Spleen (tissue), 11 donors: Measurements from ENCODE around the gene CIC. TPM values are rescaled to one million over a fixed set of nuclear protein-coding genes. Genes with fewer than 3 reads are reported as not detected.

Source experiments
- DNase-seq: peaks from one replicate; pipeline ENCODE4 v3.0.0-alpha.2; 2020
- H3K27ac ChIP-seq, 8 donors: fragments of 200-600 bp; sonication (generic) in 7 of 8; 1 replicate in 4 of 8; 2 replicates in 4 of 8; pipeline versions ENCODE4 v1.5.0 to v1.8.0; 2016 to 2021; ENCODE audit warnings: inconsistent platforms in 4 of 8, mild to moderate bottlenecking in 4 of 8, moderate library complexity in 1 of 8
- H3K27me3 ChIP-seq, 7 donors: fragments of 200-600 bp; sonication (generic) in 6 of 7; replicated peaks in 1 of 7; 1 replicate in 4 of 7; 2 replicates in 3 of 7; pipeline versions ENCODE4 v1.5.0 to v1.8.0; 2016 to 2021; ENCODE audit warnings: inconsistent platforms in 3 of 7, mild to moderate bottlenecking in 1 of 7
- H3K36me3 ChIP-seq, 6 donors: fragments of 200-600 bp; sonication (generic) in 5 of 6; 1 replicate in 4 of 6; 2 replicates in 2 of 6; pipeline versions ENCODE4 v1.5.0 to v1.8.0; 2016 to 2021; ENCODE audit warnings: inconsistent platforms in 2 of 6
- H3K4me1 ChIP-seq, 6 donors: fragments of 200-600 bp; sonication (generic) in 5 of 6; 1 replicate in 3 of 6; 2 replicates in 3 of 6; pipeline versions ENCODE4 v1.5.0 to v1.8.0; 2016 to 2021; ENCODE audit warnings: inconsistent platforms in 3 of 6
- H3K4me3 ChIP-seq, 8 donors: fragments of 200-600 bp; sonication (generic) in 7 of 8; 1 replicate in 4 of 8; 2 replicates in 4 of 8; pipeline versions ENCODE4 v1.5.0 to v1.8.0; 2016 to 2021; ENCODE audit warnings: inconsistent platforms in 4 of 8, mild to moderate bottlenecking in 4 of 8, moderate library complexity in 2 of 8
- H3K9me3 ChIP-seq, 8 donors: fragments of 200-600 bp; sonication (generic) in 7 of 8; 1 replicate in 4 of 8; 2 replicates in 4 of 8; pipeline versions ENCODE4 v1.5.0 to v1.8.0; 2016 to 2021; ENCODE audit warnings: inconsistent platforms in 4 of 8
- POLR2A ChIP-seq, 3 donors: fragments of 450-650 bp; IDR thresholded peaks; one replicate each; pipeline ENCODE4 v1.5.1; 2017; ENCODE audit warnings: antibody characterized with exemption in 3 of 3, mild to moderate bottlenecking in 1 of 3
- POLR2AphosphoS5 ChIP-seq, 3 donors: sonication (generic); formaldehyde crosslinking; IDR thresholded peaks; one replicate each; pipeline ENCODE4 v1.5.1; 2017; ENCODE audit warnings: antibody characterized with exemption in 3 of 3
- WGBS, 5 donors: extraction: QIAGEN DNeasy Blood & Tissue Kit in 3 of 5; methylation state at CpG; one replicate each; pipeline versions ENCODE4 v1.1.5 to v1.1.7; 2013 to 2018; 5-methylcytosine and 5-hydroxymethylcytosine counted together
- intact Hi-C: fragments of 100-400 bp; cut with DNase I; formaldehyde crosslinking; loops from one replicate; pipeline ENCODE4 v1.15.0; 2023; ENCODE audit warnings: low total_unique reads
- polyA plus RNA-seq, 3 donors: library from polyadenylated mRNA; stranded (reverse); fragments of 200-250 nt; gene quantifications; one replicate each; pipeline ENCODE4 v1.2.1, GENCODE V29; 2013
- total RNA-seq, 7 donors: library from RNA; depleted of rRNA in 3 of 7; stranded (reverse); fragments of >200 nt in 3 of 7; fragmentation: NEBNext Ultra II Directional in 4 of 7; extraction: Animal tissue kit (Norgen Biotek cat#: 25700) in 4 of 7; gene quantifications; one replicate each; pipeline versions ENCODE4 v1.1.0 to v1.2.1, GENCODE V29; 2016 to 2021
- TF ChIP-seq, protein P1 (sequence below), 11 experiments: fragments of 200-600 bp in 7 of 11; fragments of 450-650 bp in 4 of 11; sonication (generic) in 4 of 11; IDR thresholded peaks in 8 of 11; conservative IDR thresholded peaks in 3 of 11; 1 replicate in 7 of 11; 2 replicates in 4 of 11; pipeline versions ENCODE4 v1.4.0 to v1.8.0; 2016 to 2021; ENCODE audit warnings: antibody characterized with exemption in 11 of 11, inconsistent platforms in 4 of 11, mild to moderate bottlenecking in 1 of 11
- donor health status: healthy with polysubstance abuse.
- donor health status: DM: no; HTN: no; CAD: no; lungs with moderate emphysema.
- donor health status: DM: no; HTN: no; CAD: no.
- donor health status: Bipolar disorder and iron deficiency.
- donor health status: healthy.
- donor health status: DM: no; HTN: no; CAD: no.
- donor health status: DM: yes; HTN: yes; CAD: no.

Gene CIC
- total and polyA plus RNA-seq, 10 donors = 12.5 to 100 (median 69.8) TPM

DNA sequence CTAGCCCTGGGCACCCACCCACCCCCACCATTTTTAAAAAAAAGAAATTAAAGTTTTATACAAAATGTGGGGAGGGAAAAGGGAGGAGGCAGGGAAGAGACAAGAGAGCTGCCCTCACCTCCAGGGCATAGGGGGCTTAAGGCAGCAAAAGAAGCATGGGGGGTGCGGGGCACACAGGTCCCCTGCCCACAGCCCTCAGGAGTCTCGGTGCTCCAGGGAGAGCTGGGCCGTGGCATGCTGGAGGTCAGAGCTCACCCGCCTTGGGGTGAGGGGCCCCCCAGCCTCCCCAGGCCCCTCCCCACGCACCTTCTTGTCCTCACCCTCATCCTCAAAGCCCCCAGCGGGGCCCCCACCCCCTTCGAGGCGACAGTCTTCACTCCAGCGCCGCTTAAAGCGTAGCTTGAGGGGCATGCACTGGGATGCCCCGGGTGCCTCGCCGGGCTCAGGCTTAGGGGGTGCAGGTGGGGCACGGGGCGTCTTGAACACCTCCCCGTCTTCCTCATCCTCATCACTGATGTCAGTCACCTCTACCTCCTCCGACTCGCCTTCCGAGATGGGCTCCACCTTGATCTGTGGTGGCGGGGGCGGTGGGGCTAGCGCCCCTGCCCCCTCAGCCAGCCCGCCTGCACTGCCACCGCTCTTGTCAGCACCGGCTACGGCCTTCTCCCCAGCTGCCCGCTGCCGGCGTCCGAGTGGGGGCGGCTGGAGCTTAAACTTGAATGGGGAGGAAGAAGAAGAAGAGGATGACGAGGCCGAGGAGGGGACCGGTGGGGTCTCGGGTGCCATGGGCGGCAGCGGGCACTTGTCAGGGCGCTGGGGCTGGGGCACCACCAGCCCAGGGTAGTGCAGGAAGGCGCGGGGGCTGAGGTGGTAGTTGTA lies 20.5 kb upstream of the CIC start:
- peak; percentile 75 for DNase-seq
- intact Hi-C loops = no loop called here
- peaks cover 0 to 28% (median 17%) of the 10 kb centered on the region in 6 donors for H3K36me3 ChIP-seq
- peak overlapping the region in 2 of 8 donors; percentile 99 for H3K27ac ChIP-seq
- 90 to 94% (median 92%) methylated on average over 36 to 41 of the region's 41 CpGs for WGBS, 5 donors
- H3K27me3 ChIP-seq = no peaks in the 10 kb centered on the region
- H3K4me1 ChIP-seq = peaks cover 34 to 92% (median 72%) of the 10 kb centered on the region in 6 donors
- TF ChIP-seq POLR2AphosphoS5 (IDR thresholded peaks at IDR 0.05) = peak in 2 of 3 donors; percentile 22 to 26
- no peak for TF ChIP-seq POLR2A (IDR thresholded peaks at IDR 0.05)
- H3K9me3 ChIP-seq = no peaks in the 10 kb centered on the region
- no peak overlapping the region for H3K4me3 ChIP-seq

DNA sequence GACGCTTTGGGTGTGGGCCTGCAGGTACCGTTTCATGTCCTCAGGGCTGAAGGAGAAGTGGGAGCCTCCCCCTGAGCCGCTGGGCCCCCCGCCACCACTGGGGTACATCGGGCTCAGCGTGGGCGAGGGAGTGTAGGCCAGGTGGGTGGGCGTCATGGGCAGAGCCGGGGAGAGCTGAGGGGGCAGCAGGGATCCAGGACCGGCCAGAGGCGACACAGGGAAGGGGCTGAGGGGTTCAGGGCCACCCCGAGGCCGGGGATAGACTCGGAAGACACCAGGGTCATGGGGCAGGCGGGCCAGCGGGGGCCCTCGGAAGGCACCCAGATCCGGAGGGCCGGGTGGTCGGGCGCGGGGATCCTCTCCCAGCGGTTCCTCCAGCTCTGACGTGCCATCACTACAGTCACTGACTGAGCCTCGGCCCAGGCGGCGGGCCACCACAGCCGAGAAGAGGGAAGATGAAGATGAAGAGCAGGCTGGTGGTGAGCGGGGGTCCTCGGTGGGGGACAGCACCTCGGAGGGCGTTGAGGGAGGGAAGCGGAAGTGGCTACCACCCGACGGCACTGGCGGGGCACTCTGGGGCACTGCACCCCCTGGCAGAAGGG lies 19.8 kb upstream of the CIC start:
- H3K27me3 ChIP-seq = no peaks in the 10 kb centered on the region
- no peak for TF ChIP-seq POLR2A (IDR thresholded peaks at IDR 0.05)
- TF ChIP-seq, protein P1, sequence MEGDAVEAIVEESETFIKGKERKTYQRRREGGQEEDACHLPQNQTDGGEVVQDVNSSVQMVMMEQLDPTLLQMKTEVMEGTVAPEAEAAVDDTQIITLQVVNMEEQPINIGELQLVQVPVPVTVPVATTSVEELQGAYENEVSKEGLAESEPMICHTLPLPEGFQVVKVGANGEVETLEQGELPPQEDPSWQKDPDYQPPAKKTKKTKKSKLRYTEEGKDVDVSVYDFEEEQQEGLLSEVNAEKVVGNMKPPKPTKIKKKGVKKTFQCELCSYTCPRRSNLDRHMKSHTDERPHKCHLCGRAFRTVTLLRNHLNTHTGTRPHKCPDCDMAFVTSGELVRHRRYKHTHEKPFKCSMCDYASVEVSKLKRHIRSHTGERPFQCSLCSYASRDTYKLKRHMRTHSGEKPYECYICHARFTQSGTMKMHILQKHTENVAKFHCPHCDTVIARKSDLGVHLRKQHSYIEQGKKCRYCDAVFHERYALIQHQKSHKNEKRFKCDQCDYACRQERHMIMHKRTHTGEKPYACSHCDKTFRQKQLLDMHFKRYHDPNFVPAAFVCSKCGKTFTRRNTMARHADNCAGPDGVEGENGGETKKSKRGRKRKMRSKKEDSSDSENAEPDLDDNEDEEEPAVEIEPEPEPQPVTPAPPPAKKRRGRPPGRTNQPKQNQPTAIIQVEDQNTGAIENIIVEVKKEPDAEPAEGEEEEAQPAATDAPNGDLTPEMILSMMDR (IDR thresholded peaks at IDR 0.05 in 8 of 11, conservative IDR thresholded peaks at IDR 0.05 in 3 of 11) = no peak
- TF ChIP-seq POLR2AphosphoS5 (IDR thresholded peaks at IDR 0.05) = peak in 2 of 3 donors; percentile 22 to 63
- H3K4me3 ChIP-seq = no peak overlapping the region
- 84 to 89% (median 85%) methylated on average over 35 to 36 of the region's 36 CpGs for WGBS, 5 donors
- intact Hi-C loops = no loop called here
- H3K36me3 ChIP-seq = peaks cover 0 to 28% (median 17%) of the 10 kb centered on the region in 6 donors
- H3K9me3 ChIP-seq = no peaks in the 10 kb centered on the region
- peak overlapping the region in 5 of 8 donors; percentile 65 to 99 (median 98) for H3K27ac ChIP-seq
- peak; percentile 76 for DNase-seq
- peaks cover 27 to 84% (median 65%) of the 10 kb centered on the region in 6 donors for H3K4me1 ChIP-seq

DNA sequence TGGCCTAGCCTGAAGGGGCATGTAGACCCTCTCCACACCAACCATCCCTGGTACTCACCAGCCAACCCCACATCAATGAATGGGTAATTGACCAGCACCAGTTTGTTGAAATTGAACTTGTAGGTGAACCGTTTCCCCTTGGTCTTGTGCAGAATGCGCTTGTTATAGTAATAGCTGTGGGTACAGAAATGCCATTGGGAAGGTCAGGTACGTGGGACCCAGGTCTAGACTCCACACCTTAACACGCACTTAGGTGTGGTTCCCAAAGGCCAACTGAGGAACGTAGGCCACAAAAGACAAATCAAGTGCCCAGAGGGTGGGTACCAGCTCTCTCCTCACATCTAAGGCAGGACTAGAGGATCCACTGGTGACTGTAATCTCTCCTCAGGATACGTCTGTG lies 19.3 kb upstream of the CIC start:
- no peak for DNase-seq

GRCh38 chr19:42250183-42250665 lies 18.8 kb upstream of the CIC start:
- peak; percentile 81 for DNase-seq
- no peaks in the 10 kb centered on the region for H3K27me3 ChIP-seq
- intact Hi-C loops = no loop called here
- WGBS, 5 donors = 45 to 74% (median 63%) methylated on average over 14 to 15 of the region's 15 CpGs
- peaks cover 23 to 79% (median 61%) of the 10 kb centered on the region in 6 donors for H3K4me1 ChIP-seq
- no peaks in the 10 kb centered on the region for H3K9me3 ChIP-seq
- peak overlapping the region in 1 of 8 donors; percentile 86 for H3K4me3 ChIP-seq
- TF ChIP-seq POLR2AphosphoS5 (IDR thresholded peaks at IDR 0.05) = peak in 2 of 3 donors; percentile 50 to 58
- TF ChIP-seq, protein P1 (IDR thresholded peaks at IDR 0.05 in 8 of 11, conservative IDR thresholded peaks at IDR 0.05 in 3 of 11) = no peak
- no peak for TF ChIP-seq POLR2A (IDR thresholded peaks at IDR 0.05)
- H3K36me3 ChIP-seq = peaks cover 0 to 28% (median 17%) of the 10 kb centered on the region in 6 donors
- H3K27ac ChIP-seq = peak overlapping the region; percentile 59 to 99 (median 82)

More for the DNA sequence above, 19.3 kb upstream of the CIC start:
- 74 to 94% (median 77%) methylated on average over 5 to 6 of the region's 6 CpGs for WGBS, 5 donors
- H3K27me3 ChIP-seq = no peaks in the 10 kb centered on the region
- peaks cover 27 to 81% (median 63%) of the 10 kb centered on the region in 6 donors for H3K4me1 ChIP-seq
- peak overlapping the region; percentile 59 to 99 (median 82) for H3K27ac ChIP-seq
- TF ChIP-seq, protein P1 (IDR thresholded peaks at IDR 0.05 in 8 of 11, conservative IDR thresholded peaks at IDR 0.05 in 3 of 11) = no peak
- TF ChIP-seq POLR2AphosphoS5 (IDR thresholded peaks at IDR 0.05) (peak in 1 of 3 donors; percentile 1), POLR2A (IDR thresholded peaks at IDR 0.05) (no peak)
- peak overlapping the region in 1 of 8 donors; percentile 86 for H3K4me3 ChIP-seq
- H3K9me3 ChIP-seq = no peaks in the 10 kb centered on the region
- peaks cover 0 to 28% (median 17%) of the 10 kb centered on the region in 6 donors for H3K36me3 ChIP-seq
- intact Hi-C loops = no loop called here
